ENCODE measurements around the gene FAM110D. TPM values are rescaled to one million over a fixed set of nuclear protein-coding genes. Genes with fewer than 3 reads are reported as not detected.
A peak's percentile ranks its signal among the peaks of the same experiment; 100 is the strongest.

Gene FAM110D
- total RNA-seq, 1 donor from 2014 or later: 3.8 TPM

GRCh38 chr1:26122988-26123973 is 35.6 kb upstream of the FAM110D start:
- Histone ChIP-seq H3K4me3 (no peak overlapping the region), H3K9me3 (no peaks in the 10 kb centered on the region), H3K4me1 (peaks cover 69% of the 10 kb centered on the region), H3K27me3 (ENCODE audit: low read depth) (no peaks in the 10 kb centered on the region), H3K36me3 (peaks cover 18% of the 10 kb centered on the region), H3K27ac (no peak overlapping the region)
- intact Hi-C loops (cut with DNase I): no loop called here
- no peak for TF ChIP-seq CTCF (IDR thresholded peaks at IDR 0.05)
- ATAC-seq (no peak), DNase-seq (no peak)

GRCh38 chr1:26124418-26125331 is 34.2 kb upstream of the FAM110D start:
- Histone ChIP-seq H3K4me1 (peaks cover 71% of the 10 kb centered on the region), H3K9me3 (no peaks in the 10 kb centered on the region), H3K27ac (no peak overlapping the region), H3K36me3 (peaks cover 7% of the 10 kb centered on the region), H3K4me3 (no peak overlapping the region), H3K27me3 (ENCODE audit: low read depth) (no peaks in the 10 kb centered on the region)
- no peak for TF ChIP-seq CTCF (IDR thresholded peaks at IDR 0.05)
- ATAC-seq: no peak
- intact Hi-C loops (cut with DNase I): no loop called here
- DNase-seq: no peak

GRCh38 chr1:26125382-26125781 is 33.5 kb upstream of the FAM110D start:
- Histone ChIP-seq H3K36me3 (peaks cover 4% of the 10 kb centered on the region), H3K4me3 (no peak overlapping the region), H3K4me1 (peaks cover 71% of the 10 kb centered on the region), H3K27ac (peak overlapping the region; percentile 82), H3K9me3 (no peaks in the 10 kb centered on the region), H3K27me3 (ENCODE audit: low read depth) (no peaks in the 10 kb centered on the region)
- intact Hi-C loops (cut with DNase I): no loop called here
- DNase-seq (no peak), ATAC-seq (no peak)
- TF ChIP-seq CTCF (IDR thresholded peaks at IDR 0.05): no peak

- Histone ChIP-seq H3K4me3 (no peak overlapping the region), H3K9me3 (no peaks in the 10 kb centered on the region), H3K27me3 (ENCODE audit: low read depth) (no peaks in the 10 kb centered on the region), H3K4me1 (peaks cover 71% of the 10 kb centered on the region), H3K27ac (peak overlapping the region; percentile 82), H3K36me3 (peaks cover 3% of the 10 kb centered on the region)
- ATAC-seq: no peak
- no peak for TF ChIP-seq CTCF (IDR thresholded peaks at IDR 0.05)
- intact Hi-C loops (cut with DNase I): no loop called here
- no peak for DNase-seq
Observed at GRCh38 chr1:26125946-26126320, 32.9 kb upstream of the FAM110D start.

GRCh38 chr1:26126321-26127084 is 32.4 kb upstream of the FAM110D start:
- DNase-seq: no peak
- peaks cover 67% of the 10 kb centered on the region for H3K4me1 ChIP-seq

More at GRCh38 chr1:26126321-26127084, 32.4 kb upstream of the FAM110D start:
- Histone ChIP-seq H3K27me3 (ENCODE audit: low read depth) (no peaks in the 10 kb centered on the region), H3K27ac (peak overlapping the region; percentile 82), H3K36me3 (peaks cover 3% of the 10 kb centered on the region), H3K9me3 (no peaks in the 10 kb centered on the region), H3K4me3 (peak overlapping the region; percentile 12)
- TF ChIP-seq CTCF (IDR thresholded peaks at IDR 0.05): no peak
- intact Hi-C loops (cut with DNase I): no loop called here
- peak; percentile 89 to 93 for ATAC-seq
